Activated CD4-positive, alpha-beta T cell treated with anti-CD3 and anti-CD28 coated beads, Interleukin-2, Interleukin-6, amounts not matched to agents 100 ng/mL and 50 ng/mL, durations not matched to agents 16 hours and 8 hours (primary cell): ENCODE results near the gene SLC25A26.

ENCODE experiments used
- DNase-seq: peaks from one replicate; pipeline ENCODE4 v3.0.0-alpha.2; 2020

Gene SLC25A26

DNA sequence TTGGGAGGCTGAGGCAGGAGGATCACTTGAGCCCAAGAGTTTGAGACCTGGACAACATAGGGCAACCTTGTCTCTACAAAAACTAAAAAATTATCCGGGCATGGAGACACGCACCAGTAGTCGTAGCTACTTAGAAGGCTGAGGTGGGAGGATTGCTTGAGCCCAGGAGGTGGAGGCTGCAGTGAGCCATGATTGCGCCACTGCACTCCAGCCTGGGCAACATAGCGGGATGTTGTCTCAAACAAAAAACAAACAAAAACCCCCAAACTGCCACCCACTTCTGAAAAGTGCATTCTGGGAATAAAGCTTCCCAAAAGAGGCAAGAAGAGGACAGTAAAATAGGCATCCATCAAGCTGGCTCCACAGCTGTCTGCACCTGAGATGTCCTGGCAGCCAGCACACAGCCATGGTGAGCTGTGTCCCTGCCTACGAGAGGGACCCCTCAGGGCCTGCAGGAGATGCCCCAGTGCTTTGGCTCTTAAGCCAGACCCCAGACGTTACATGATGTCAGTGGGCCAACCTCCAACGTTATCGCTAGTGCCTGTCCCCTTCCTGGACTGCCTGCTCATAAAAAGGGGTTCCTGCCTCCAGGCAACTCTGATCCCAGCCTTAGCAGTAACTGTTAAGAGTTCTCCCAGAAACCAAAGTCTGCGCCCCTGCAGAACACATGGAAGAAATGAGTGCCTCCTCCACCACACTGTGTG lies 178.9 kb downstream of the SLC25A26 start:
- DNase-seq, result no peak

DNA sequence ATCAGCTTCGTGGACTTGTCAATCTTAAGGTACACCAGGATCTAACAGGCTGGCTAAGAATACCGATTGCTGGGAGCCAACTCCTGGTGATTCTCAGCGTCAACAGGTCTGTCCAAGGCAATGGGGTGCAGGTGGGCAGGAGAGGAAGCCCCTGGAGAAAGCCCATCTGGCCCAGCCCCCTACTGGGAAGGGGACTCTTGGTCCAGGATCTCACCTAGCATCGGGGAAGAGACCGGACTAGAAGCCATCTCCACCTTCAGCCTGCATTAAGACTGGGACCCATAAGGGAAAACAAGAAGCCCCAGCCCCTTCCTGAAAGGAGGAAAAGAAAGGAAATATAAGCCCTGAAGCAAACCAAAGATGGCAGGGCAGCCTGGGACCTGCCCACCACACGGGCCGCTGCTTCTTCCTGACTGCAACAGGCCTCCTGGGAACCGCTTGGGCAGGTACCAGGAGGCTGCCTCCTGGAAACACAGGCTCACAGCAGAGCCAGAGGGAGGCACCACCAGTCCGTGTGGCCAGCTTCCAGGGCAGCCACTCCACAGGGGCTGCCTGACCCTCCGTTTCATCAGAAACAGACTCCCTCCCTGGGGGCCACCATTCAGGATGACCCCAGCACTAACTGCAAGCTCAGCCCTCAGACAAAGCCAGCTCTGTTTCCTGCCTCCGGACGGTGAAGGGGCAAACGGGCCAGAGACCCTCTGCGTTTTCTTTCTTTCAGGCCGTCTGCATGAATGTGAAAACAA lies 179.8 kb downstream of the SLC25A26 start:
- no peak for DNase-seq

DNA sequence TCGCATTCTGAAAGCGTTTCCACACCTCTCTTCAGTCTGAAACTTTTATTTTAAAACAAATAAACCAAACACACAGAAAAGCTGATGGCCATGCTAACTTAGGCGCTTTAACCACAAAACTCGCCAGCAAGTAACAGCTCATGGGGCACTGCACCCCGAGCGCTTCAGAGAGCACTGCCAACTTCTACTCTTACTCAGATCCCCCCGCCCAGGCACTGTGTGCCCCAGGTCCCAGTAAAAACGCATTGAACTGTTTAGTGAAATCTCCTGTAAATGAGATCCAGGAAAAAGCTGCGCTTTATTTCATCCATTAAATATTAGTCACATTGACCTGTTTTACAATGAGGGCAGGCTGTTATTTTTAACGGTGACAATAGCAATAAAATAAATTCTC lies 180.4 kb downstream of the SLC25A26 start:
- DNase-seq, result no peak

DNA sequence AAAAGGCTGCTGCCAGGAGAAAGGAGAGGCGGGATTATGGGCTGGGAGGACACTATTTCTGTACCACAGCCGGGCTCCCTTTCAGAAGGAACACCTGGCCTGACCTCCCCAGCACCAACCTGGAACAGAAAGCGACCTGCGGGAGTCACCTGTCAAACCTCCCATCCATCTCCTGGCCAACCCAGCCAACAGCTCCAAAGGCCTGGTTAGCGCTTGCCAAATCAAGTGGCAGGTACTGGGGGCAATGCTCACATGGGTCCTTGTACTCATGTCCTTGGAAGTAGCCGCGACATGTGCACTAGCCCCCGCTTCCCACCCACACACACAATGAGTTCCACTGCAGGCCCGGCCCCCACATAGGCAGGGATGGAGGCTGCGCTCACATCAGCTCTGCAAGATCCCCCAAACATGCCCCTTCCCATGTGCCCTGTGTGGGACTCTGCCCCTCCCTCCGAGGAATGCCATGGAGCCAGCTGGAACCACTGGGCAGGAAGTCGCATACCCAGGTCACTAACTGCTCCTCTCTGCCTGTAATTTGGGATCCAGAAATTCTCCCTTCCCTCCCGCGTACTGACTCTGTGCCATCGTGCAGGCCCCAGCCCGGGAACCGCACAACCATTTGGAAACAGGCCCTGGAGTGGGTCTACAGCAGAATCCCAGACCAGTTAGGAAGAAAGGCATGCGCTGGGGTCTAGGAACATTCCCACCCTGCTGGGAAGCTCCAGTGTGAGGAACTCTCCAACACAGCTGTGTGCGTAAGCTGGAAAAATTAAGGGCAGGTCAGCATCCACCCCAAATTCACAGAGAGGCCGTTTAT lies 181.1 kb downstream of the SLC25A26 start:
- no peak for DNase-seq

DNA sequence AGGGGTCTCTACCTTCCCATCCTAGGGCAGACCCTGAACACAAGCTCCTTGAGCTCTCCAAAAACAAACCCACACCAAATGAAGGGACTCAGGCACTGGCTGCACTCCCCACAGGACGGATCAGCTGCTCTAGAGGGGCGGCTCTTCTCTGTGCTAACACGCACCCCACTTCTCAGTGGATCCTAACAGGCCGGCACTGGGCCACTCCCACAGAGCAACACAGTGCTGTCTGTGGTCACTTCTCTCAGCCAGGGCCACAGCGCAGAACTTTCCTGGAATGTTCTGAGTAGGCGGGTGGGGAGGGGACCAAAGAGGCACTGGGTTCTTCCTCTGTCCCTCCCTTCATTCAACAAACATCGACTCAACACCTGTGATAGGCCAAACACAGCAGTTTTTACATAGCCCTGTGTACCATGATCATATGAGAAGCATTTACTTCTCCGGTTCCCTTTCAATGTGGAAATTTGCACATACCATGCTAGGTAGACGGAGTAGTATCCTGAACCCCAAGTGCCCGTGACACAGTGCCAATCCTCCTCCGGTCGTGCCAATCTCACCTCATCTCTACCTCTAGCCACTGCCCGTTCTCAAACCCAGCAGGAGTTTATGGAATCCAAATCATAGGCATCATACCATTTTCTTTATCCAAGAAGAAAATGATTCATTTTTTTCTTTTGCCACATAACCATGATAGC lies 181.9 kb downstream of the SLC25A26 start:
- DNase-seq, result no peak

DNA sequence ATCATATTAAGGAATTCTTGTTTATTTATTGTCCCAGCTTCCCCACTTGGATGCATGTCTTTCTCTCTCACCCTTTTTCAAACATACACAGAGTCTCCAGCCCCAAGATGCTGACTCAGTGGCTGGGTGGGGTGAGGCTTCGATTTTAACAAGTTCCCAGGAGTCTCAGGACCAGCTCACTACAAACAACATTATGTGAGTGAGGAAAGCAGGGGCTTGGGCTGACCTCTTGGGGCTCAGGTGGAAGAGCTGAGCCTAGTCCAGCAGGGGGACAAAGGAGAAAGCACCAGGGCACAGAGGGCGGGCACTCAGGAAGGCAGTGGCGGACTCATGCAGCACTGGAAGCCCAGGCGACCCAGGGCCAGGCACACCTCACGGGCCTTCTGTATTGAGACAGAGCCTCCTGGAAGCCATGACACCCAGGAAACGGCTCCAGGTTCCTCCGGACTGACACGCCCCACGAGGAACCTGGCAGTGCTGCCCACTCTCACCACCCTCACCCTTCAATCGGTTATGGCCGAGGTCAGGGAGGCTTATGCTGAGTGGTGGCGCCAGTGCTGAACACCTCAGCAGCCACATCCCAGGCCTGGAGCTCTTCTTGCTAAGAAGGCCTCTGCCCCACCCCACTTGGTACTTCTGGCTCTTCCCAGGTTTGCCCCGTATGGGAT lies 182.7 kb downstream of the SLC25A26 start:
- no peak for DNase-seq

DNA sequence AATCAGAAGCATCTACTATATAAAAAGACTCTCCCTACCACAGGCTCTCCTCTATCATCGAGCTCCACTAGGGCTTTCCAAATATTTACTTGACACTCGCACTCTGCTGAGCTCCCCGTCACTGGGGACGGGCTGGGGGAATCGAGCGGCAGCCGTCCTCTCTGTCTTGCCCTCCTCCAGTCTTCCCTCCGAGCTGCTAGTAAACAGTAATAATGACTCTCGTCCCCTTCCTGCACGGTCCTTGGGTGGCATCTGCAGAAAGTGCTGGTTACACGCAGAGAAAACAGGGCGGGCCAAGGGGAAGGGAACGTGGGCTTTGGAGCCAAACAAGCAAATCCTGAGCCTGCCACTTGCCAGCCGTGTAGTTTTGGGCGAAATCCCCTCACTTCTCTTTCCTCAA lies 183.4 kb downstream of the SLC25A26 start:
- DNase-seq, result no peak

DNA sequence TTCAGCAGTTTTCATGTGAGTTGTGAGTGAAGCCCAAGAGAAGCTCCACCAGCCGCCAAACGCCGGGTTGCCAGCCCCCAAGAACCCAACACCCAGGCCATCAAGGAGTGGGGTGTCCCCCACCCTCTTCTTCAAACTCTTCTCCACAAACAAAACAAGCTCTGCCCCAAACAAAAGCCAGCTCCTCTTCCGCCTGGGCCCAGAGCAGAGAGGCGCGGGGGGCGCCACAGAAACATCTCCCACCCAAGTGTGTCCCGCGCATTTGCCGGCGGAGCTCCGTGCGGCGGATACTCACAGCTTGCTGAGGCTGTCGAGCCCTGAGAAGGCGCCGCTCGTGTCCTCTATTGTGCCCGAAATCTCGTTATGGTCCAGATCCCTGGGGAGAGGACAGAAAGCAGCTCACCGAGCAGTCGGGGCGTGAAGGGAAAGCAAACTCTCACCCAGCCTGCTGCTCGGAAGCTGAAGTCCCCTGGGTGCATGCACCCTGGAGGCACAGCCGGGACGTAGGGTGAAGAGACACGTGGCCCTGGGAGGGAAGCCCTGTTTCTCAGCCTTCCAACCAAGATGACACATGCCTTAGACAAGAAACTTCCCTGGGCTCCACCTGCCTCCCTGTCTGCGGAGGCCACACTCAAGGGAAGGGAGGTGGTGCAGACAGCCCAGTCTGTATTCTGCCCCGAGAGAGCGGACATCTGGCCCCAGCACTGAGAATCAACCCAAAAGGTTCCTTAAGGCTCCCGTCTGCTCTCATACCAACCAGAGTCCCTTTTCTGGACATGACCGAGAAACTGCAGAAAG lies 184.3 kb downstream of the SLC25A26 start:
- DNase-seq, result no peak

DNA sequence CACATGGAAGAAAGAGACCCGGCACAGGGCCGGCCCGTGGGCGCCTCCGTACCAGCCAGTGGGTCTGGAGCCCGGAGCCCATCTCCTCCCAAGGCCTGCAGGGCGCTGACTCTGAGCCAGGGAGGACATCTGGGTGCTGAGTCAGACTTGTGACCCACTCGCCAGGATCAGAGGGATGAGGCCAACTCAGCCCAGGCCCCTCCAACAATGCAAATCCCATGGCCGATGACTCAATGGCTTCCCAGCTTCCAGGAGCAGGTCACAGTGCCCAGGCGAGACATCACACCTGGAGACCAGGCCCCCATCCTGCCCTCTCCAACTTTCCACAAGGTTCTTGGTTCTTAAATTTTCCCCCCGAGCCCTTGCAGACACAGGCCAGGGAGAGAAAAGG lies 184.9 kb downstream of the SLC25A26 start:
- no peak for DNase-seq

DNA sequence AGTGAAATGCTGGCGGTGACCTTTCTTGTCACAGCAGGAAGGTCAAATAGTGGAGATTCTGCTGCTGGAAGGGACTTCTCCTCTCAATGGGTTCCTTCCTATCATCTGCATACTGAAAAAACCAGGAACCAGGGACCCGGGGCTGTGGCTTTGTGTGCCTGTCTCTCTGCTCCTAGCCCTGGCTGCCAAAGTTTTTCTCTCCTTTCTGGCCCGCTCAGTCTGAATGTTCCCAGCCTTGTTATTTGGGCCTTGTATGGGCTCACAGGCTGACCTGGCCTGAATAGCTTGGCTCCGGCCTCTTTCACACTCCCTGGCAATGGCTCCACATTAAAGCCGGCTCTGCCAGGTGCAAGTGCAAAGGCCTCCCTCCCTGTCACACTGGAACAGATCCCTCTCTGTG lies 185.4 kb downstream of the SLC25A26 start:
- DNase-seq, result no peak

DNA sequence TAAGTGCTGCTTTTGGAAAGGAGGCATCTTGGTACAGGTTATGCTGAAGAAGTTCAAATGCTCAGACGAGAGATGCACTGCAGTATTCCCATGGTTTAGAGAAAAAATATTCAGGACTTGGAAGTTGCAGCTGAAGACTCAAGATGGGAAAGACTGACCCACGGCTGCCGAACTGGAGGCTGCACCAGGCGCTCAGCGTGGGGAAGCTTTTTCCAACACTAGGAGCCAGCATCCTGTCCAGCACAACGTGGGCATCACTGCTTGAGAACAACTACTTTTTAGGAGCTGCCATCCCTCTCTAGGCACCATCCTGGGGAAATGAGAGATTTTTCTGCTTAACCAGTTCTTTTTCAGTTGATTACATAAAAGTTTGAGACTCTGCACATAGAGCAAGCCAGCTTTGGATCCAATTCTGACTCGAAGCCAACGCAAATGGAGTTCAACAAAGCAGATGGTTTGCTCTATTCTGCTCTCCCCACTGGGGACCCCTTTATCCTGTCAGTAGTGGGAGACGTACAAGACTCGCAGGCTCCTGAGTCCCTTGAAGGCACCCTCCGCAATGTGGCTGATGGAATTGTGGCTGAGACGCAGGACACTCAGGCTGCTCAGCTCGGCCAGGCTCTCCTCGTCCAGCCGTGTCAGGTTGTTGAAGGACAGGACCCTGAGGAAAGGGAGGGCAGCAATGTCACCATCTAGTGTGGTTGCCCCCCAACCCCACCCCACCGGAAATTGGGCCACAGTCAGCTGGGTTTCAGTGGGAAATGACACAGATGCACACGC lies 186.2 kb downstream of the SLC25A26 start:
- no peak for DNase-seq

DNA sequence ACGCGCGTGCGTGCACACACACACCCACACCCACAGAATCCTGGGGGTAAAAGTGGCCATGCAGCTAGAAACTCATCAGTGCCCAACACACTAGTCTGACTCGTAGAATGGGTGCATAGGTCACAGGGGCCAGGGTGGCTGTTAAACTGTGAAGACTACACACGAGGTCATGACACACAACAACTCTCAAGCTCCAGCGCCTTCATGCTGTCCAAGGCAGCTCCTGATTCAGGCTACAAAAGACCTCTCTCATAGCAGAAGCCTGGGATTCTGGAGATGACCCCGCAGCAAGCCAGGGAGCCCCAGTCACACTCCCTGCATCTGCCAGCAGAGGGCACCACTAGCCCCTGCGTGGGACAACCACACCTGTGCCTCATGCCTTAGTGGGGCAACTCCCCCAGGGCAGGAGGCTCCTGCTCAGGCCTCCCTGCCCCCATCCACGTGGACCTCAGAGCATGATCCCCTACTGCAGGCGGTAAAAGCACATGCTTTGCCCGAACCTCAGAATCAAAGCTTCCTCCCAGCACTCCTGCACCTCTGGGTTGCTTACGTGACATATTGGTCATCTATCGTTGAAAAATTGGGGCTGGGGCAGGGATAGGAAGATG lies 186.9 kb downstream of the SLC25A26 start:
- DNase-seq, result peak; percentile 83

DNA sequence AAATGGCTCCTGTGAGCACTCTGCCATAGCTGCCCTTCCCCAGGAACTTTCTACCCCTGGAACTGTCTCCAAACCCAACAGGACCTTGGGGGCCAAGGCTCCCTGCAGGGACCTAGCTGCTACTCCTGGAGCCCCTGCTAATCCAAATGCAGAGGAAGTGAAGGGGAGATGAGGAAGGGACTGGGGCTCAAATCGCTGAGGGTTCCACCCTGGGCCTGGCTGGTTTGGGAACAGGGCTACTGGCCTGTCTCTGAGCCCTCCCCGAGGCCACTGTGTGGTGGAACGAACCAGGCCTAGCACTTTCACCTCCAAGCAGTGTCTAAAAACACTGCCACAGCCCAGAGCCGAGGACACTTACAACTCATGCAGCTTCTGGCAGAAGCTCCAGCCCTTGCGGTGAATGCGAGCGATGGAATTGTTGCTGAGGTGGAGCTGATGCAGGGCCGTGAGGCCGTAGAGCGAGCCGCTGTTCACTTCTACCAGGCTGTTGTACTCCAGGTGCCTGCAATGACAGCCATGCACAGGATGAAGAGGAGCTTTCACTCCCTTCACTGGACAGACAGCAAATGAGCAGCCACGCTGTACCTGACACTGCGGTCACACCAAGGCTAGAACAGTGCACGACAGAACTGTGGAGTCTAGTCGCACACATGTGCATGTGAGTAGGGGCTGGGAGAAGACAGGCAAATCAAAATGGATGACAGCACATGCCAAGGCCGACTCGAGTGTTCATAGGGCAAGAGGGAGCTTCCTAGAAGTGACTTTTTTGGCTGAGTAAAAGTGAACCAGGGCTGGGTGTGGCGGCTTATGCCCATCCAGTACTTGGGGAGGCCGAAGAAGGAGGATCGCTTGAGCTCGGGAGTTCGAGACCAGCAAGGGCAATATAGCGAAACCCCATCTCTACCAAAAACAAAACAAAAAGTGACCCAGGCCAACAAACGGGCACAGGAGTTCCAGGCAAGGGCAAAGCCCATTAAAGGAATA lies 189.3 kb downstream of the SLC25A26 start:
- no peak for DNase-seq

DNA sequence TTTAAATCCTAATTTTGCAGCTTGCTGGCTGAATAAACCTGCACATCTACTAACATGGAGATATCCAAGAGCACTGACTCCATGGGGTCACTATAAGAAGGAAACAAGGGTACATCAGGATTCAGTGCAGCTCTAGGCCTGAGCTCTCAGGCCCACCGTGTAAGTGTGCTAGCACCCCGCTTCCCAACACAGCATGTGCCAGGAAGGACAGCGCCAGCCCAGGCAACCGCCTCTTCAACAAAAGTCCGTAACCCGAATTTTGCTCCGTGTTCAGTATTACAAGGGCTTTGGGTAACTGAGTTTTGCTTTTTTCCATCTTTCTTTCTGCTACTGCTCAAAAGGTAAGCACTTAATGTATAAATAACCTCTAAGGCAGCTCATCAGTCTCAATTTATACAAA lies 190.2 kb downstream of the SLC25A26 start:
- no peak for DNase-seq

DNA sequence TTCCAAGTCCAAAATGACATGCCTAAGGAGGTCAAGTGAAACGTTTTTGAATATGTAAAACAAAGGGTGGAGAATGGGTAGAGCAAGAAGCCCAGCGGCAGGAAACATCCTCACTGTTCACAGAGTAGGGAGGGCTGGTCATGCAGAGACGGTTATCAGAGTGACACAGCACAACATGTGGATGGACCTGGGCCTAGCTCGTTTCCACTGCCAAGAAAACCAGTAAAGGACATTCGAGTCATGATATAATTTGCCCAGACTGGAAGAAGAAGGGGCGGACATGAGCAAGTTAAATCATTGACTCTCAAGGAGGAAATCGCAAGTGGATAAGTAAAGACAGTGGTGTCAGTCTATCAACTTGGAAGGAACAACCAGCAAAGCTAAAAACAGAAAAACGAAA lies 190.7 kb downstream of the SLC25A26 start:
- DNase-seq, result no peak

DNA sequence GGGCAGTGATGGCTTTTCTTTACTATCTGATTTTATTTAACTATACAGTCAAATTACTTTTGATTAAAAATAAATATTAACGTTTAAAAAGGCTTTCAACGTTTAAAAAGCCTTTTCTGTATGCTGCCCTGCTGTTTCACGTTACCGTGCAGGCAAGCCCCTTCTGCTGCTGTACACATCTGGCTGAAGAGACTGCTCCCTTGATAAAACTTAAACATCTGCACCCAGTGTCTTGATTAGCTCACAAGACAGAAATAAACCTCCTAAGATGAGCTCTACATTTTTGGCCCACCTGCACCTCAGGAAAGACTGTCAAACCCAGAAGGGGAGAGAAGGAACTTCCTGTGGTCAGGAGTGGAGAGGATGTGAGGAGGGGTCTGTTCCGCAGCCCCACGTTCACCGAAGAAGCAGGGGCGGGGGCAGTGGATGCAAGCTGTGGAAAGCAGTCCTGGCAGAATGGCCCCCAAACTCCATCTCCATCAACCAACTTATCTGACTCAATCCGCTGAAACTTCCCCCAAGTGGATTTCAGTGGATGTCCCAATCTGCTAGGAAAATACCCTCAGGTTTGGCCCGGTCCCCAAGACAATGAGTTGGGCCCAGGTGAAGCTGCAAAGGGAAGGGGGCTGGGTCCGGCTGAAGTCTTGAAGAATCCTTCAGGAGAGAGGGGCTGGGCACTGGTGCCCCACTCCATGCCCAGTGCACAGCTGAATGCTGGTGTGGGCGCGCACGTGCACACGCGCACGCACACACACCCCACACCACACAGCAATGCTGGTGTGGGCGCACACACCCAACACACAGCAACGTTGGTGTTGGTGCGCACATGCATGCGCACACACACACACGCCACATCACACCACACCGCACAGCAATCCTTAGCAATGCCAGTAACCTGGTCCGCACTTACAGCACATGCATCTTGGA lies 191.4 kb downstream of the SLC25A26 start:
- DNase-seq, result no peak

DNA sequence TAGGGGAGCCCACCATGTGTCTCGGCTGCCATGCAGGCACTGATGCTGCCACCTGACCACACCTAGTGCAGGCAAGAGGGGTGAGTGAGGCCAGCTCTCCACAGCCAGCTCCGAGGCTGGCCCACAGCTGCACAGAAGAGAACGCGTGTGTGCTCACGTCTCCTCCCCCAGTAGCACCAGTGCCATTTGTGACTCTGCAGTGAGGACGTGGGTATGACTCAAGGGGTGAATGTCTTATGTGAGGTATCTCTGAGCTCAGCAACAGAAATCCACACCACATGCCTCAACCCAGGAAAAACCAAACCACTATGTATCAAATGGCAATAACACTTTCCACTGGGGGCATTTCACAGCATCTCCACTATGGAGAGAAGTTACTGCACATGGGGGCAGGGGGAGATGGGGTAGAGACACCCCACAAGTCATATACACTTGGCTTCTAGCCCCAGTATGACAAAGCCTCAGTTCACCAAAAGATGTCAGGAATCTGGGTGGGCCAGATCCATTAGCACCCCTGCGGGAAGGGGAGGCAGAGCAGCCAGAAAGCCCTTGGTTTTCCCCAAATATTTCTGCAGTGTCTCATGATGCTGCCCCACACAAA lies 192.4 kb downstream of the SLC25A26 start:
- DNase-seq, result peak; percentile 39

DNA sequence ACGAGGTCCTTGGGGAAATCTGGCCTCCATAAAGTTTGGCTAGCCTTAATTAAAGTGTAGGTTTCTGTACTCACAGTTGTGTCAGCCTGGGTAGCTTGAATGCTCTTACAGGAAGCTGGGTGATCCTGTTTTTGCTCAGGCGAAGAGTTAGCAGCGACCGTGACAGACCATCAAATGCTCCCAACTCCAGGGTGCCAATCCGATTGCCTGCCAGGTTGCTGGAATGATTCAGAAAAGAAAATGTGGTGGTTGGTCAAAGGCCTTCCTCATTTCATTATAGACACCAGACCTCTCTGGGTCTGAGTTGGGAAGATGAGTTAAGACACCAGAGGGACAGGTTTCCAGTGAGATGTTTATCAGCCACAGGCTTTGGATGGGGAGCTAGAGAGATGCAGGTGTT lies 194.0 kb downstream of the SLC25A26 start:
- no peak for DNase-seq
